NB4 (cell line): ENCODE results near the gene MYCBP2.

Experiments used
- DNase-seq: peaks from one replicate; pipeline ENCODE4 v3.0.0; 2010; ENCODE audit warnings: low read depth
- H3K4me3 ChIP-seq: one replicate; pipeline ENCODE4 v1.5.1; 2011; ENCODE audit warnings: mild to moderate bottlenecking, low read depth, low read length, moderate library complexity
- MYC ChIP-seq: IDR thresholded peaks from 2 replicates; pipeline ENCODE4 v1.6.1; 2011; ENCODE audit warnings: low read depth, low read length
- POLR2A ChIP-seq: IDR thresholded peaks from 2 replicates; pipeline ENCODE4 v1.6.1; 2011; ENCODE audit warnings: mild to moderate bottlenecking; ENCODE audit not compliant: insufficient read length; ENCODE audit errors: extremely low read depth
- TF ChIP-seq, protein P1 (sequence below): IDR thresholded peaks from one replicate; pipeline ENCODE4 v1.5.1; 2012; ENCODE audit warnings: low read depth, low read length
- TF ChIP-seq, protein P2 (sequence below): IDR thresholded peaks from 2 replicates; pipeline ENCODE4 v1.6.1; 2011; ENCODE audit warnings: low read depth, low read length

Gene MYCBP2

DNA sequence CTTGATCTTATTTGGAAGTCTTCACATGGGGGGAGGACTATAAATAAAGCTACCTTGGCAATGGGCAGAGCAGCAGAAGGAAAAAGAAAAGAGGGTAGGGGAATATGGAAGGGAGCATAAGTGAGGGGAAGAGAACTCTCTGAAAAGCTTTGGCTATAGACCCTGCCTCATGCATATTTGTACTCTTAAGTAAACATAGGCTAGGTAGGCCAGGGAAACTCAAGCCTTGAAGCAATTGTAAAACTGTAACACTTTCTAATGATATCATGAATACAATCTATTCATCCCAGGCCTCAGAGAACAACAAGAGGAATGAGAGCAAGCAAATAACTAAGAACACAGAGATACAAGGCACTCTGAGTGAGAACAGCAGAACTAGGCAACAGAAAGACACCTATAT is 20.4 kb downstream of the MYCBP2 start:
- TF ChIP-seq POLR2A = no peak
- TF ChIP-seq, protein P1, sequence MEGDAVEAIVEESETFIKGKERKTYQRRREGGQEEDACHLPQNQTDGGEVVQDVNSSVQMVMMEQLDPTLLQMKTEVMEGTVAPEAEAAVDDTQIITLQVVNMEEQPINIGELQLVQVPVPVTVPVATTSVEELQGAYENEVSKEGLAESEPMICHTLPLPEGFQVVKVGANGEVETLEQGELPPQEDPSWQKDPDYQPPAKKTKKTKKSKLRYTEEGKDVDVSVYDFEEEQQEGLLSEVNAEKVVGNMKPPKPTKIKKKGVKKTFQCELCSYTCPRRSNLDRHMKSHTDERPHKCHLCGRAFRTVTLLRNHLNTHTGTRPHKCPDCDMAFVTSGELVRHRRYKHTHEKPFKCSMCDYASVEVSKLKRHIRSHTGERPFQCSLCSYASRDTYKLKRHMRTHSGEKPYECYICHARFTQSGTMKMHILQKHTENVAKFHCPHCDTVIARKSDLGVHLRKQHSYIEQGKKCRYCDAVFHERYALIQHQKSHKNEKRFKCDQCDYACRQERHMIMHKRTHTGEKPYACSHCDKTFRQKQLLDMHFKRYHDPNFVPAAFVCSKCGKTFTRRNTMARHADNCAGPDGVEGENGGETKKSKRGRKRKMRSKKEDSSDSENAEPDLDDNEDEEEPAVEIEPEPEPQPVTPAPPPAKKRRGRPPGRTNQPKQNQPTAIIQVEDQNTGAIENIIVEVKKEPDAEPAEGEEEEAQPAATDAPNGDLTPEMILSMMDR = no peak
- TF ChIP-seq, protein P2, sequence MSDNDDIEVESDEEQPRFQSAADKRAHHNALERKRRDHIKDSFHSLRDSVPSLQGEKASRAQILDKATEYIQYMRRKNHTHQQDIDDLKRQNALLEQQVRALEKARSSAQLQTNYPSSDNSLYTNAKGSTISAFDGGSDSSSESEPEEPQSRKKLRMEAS = no peak
- no peak for TF ChIP-seq MYC
- no peak overlapping the region for H3K4me3 ChIP-seq
- no peak for DNase-seq

GRCh38 chr13:77305266-77305665 is 21.6 kb downstream of the MYCBP2 start:
- no peak for TF ChIP-seq MYC
- TF ChIP-seq, protein P2 = no peak
- TF ChIP-seq POLR2A = no peak
- TF ChIP-seq, protein P1 = no peak
- no peak overlapping the region for H3K4me3 ChIP-seq
- DNase-seq = peak; percentile 37

DNA sequence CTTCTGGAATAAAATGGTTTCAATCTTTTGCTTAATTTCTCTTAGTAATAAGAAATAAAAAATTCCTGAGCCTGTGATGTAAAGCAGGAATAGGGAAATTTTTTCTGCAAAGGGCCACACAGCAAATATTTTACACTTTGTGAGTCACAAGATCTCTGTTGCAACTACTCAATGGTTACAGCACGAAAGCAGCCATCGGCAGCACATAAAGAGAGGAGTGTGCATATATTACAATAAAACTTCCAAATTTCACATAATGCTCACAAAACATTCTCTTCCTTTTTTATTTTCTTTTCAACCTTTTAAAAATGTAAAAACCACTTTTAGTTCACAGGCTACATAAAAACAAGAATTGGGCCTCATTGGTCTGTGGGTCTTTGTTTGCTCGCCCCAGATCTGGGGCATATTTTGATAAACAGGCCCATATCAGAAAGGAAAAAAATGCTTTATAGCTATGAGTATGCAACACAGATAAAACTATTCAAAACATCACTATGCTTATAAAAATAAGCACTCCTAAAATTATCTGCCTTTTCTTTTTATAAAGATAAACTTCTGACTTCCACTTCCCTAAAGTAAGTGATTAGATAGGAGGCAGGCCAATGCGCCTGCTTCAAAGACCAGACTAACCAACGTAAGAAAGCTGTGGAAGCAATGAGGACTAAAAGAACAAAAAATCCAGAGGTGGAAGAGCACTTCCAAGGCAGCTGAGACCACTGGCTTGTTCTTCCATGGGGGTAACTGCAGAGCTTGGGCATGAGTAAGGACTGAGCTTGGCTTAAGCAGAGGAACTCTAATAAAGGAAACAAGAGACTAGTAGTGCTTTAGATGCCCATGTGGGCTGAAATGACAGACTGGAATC is 26.5 kb downstream of the MYCBP2 start:
- TF ChIP-seq, protein P2 = no peak
- TF ChIP-seq MYC (no peak), POLR2A (no peak)
- TF ChIP-seq, protein P1 = no peak
- peak; percentile 61 for DNase-seq
- no peak overlapping the region for H3K4me3 ChIP-seq

DNA sequence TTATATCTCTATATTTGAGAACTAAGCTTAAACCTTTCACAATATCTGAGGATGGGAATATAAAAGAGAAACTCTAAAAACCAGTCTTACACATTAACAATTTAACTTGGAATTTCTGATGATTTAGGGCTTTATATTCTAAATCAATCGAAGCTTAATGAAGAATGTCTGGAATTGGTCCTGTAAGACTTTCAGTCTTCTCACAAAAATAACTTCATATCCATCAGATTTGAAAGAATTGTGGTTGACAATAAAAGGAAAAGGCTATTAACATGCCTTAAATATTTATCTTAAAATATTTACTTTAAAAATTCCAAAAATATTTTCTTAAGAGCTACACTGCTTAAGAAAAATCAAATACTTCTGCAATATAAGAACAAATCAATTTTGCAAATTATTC is 27.3 kb downstream of the MYCBP2 start:
- no peak for DNase-seq
- H3K4me3 ChIP-seq = no peak overlapping the region
- TF ChIP-seq, protein P2 = no peak
- TF ChIP-seq POLR2A = no peak
- TF ChIP-seq, protein P1 = no peak
- TF ChIP-seq MYC = no peak

DNA sequence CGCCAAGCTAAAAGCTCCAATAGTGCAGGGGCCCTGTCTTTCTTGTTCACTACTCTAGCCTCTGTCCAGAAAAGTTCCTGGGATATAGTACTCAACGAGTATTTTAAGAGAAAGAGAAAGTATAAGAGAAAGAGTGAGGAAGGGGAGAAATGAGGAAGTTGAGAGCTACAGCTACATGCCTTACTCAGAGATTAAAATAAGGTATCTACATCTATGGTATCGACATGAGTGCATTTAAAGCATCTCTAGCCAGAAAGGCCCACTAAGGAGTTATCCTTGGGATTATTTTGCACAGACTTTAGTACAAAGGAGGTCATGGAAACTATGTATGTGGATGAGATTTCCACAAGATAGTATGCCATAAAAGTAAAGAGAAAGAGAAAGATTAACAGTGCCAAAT is 28.5 kb downstream of the MYCBP2 start:
- DNase-seq = peak; percentile 39
- TF ChIP-seq POLR2A (no peak), MYC (no peak)
- TF ChIP-seq, protein P2 = no peak
- TF ChIP-seq, protein P1 = no peak
- peak overlapping the region; percentile 6 for H3K4me3 ChIP-seq
